GM12801 (cell line): ENCODE measurements around the gene RSRC1.

Experiments used
- TF ChIP-seq, protein P1 (sequence below): IDR thresholded peaks from one replicate; pipeline ENCODE4 v1.5.1; 2011; ENCODE audit warnings: control low read depth; ENCODE audit not compliant: insufficient read length; ENCODE audit errors: extremely low read depth

The RSRC1 gene

DNA sequence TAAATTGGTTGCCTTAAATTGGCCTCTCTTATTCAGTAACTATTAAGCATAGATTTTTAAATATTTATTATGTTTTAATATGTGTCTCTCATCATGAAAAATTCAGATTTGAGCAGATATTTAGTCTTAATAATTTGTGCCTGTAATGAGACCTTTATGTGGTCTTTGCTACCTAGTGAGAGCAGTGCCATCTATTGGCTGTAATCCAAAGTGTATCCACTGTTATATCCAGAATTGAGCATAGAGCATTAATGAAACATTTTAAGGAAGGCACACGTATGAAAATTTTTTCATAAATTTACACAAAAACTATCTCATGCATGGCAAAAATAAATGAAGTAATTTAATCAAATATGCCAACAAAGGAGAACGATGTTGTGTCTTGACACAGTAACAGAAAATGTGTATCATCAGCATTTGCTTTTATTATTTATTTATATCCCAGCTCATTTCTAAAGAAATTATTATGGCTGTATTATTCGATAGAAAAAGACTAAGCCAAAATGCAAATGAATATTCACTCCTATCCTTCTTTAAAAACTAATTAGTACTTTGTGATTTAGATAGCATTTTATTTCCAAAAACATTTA, 203.5 kb downstream of the RSRC1 start:
- TF ChIP-seq, protein P1, sequence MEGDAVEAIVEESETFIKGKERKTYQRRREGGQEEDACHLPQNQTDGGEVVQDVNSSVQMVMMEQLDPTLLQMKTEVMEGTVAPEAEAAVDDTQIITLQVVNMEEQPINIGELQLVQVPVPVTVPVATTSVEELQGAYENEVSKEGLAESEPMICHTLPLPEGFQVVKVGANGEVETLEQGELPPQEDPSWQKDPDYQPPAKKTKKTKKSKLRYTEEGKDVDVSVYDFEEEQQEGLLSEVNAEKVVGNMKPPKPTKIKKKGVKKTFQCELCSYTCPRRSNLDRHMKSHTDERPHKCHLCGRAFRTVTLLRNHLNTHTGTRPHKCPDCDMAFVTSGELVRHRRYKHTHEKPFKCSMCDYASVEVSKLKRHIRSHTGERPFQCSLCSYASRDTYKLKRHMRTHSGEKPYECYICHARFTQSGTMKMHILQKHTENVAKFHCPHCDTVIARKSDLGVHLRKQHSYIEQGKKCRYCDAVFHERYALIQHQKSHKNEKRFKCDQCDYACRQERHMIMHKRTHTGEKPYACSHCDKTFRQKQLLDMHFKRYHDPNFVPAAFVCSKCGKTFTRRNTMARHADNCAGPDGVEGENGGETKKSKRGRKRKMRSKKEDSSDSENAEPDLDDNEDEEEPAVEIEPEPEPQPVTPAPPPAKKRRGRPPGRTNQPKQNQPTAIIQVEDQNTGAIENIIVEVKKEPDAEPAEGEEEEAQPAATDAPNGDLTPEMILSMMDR: no peak

- TF ChIP-seq, protein P1: no peak
Observed at GRCh38 chr3:158314426-158315357, 204.8 kb downstream of the RSRC1 start.

- TF ChIP-seq, protein P1: no peak
Observed at GRCh38 chr3:158330870-158331269, 221.0 kb downstream of the RSRC1 start.

- TF ChIP-seq, protein P1: no peak
Observed at GRCh38 chr3:158333736-158334135, 223.8 kb downstream of the RSRC1 start.

GRCh38 chr3:158337110-158337509, 227.2 kb downstream of the RSRC1 start:
- TF ChIP-seq, protein P1: no peak

DNA sequence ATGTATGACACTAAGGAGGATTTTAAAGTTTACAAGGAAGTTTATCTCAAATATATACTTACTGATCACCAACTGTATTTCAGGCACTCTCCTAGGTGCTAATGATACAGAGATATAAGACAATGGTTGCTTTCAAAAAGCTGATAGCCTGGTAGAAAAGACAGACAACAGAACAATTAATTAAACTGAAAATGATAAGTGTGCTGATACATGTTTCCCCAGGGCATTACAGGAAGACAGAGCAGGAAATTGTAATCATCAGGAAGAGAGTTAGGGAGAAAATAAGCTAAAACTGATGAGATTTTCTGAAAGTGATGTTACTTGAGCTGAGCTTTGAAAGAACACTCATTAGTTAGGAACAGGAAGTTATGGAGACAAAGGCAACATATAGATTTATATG, 229.7 kb downstream of the RSRC1 start:
- TF ChIP-seq, protein P1: no peak

- TF ChIP-seq, protein P1: no peak
Observed at GRCh38 chr3:158347966-158348365, 238.1 kb downstream of the RSRC1 start.
